HEK293T (cell line): ENCODE results near the gene PKP3.

Source experiments
- BHLHE40 ChIP-seq: fragments of 450-650 bp; IDR thresholded peaks from 2 replicates; pipeline ENCODE4 v1.6.1; 2016; ENCODE audit warnings: mild to moderate bottlenecking, moderate library complexity, borderline replicate concordance
- FOXM1 ChIP-seq: fragments of 450-650 bp; IDR thresholded peaks from 2 replicates; pipeline ENCODE4 v1.6.1; 2017; ENCODE audit warnings: mild to moderate bottlenecking, borderline replicate concordance
- HDGF ChIP-seq: fragments of 450-650 bp; IDR thresholded peaks from 2 replicates; pipeline ENCODE4 v1.6.1; 2017; ENCODE audit warnings: antibody characterized with exemption, borderline replicate concordance
- SP1 ChIP-seq: fragments of 450-650 bp; IDR thresholded peaks from 2 replicates; pipeline ENCODE4 v1.6.1; 2017
- TARDBP ChIP-seq: fragments of 450-650 bp; IDR thresholded peaks from 2 replicates; pipeline ENCODE4 v1.6.1; 2016

DNA sequence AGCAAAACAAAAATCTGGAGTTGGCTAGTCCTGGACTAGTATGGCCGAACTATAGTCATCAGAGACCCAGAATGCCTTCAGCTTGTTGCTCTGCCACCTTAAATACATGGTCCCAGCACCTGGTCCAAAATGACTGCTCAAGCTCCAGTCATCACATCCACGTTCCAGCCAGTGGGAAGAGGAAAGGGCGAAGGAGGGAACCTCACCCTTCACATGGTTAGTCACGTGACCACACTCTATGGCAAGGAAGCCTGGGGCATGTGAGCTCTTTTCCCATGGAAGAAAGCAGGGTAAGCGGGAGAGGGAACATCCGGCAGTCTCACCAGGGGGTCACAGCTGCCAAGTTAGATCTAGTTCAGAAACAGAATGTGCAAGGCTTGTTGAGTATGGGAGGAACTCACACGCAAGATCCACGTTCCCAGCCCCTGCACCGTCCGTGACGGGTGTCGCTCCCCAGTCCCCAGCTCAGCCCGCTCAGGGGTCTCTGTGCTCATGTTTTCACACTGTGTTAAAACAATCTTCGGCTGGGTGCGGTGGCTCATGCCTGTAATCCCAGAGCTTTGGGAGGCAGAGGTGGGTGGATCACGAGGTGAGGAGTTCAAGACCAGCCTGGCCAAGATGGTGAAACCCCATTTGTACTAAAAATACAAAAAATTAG lies 49.7 kb downstream of the PKP3 start:
- no peak for TF ChIP-seq BHLHE40
- TF ChIP-seq TARDBP: no peak
- TF ChIP-seq FOXM1: no peak
- no peak for TF ChIP-seq SP1
- no peak for TF ChIP-seq HDGF
